HepG2 (cell line): ENCODE measurements around the gene GNMT. TPM values are rescaled to one million over a fixed set of nuclear protein-coding genes. Genes with fewer than 3 reads are reported as not detected.

Experiments
- ARNT ChIP-seq: fragments of 450-650 bp; IDR thresholded peaks from 2 replicates; pipeline ENCODE4 v1.6.1; 2017
- BATF2 ChIP-seq: sonication (generic); formaldehyde crosslinking; IDR thresholded peaks from 2 replicates; pipeline ENCODE4 v1.8.0; 2022; ENCODE audit warnings: mild to moderate bottlenecking, missing genetic modification reagents, moderate library complexity
- BCLAF1 ChIP-seq: fragments of 450-650 bp; IDR thresholded peaks from 2 replicates; pipeline ENCODE4 v1.6.1; 2017; ENCODE audit warnings: mild to moderate bottlenecking
- GZF1 ChIP-seq: sonication (generic); formaldehyde crosslinking; IDR thresholded peaks from 2 replicates; pipeline ENCODE4 v1.5.1; 2020; ENCODE audit warnings: mild to moderate bottlenecking, missing genetic modification reagents
- HMG20A ChIP-seq: IDR thresholded peaks from 2 replicates; pipeline ENCODE4 v1.6.1; 2016; ENCODE audit warnings: borderline replicate concordance
- IKZF1 ChIP-seq: fragments of 450-650 bp; IDR thresholded peaks from 2 replicates; pipeline ENCODE4 v1.7.1; 2016
- MED8 ChIP-seq: sonication (generic); formaldehyde crosslinking; IDR thresholded peaks from 2 replicates; pipeline ENCODE4 v1.8.1; 2023; ENCODE audit warnings: mild to moderate bottlenecking, missing genetic modification reagents; ENCODE audit not compliant: insufficient replicate concordance
- RBAK ChIP-seq: sonication (generic); formaldehyde crosslinking; IDR thresholded peaks from 2 replicates; pipeline ENCODE4 v1.5.1; 2020; ENCODE audit warnings: mild to moderate bottlenecking, missing genetic modification reagents
- REL ChIP-seq: sonication (generic); formaldehyde crosslinking; conservative IDR thresholded peaks from 2 replicates; pipeline ENCODE4 v1.8.0; 2022; ENCODE audit warnings: mild to moderate bottlenecking, missing genetic modification reagents, moderate library complexity
- SRSF1 ChIP-seq: fragments of 200-400 bp; formaldehyde crosslinking; optimal IDR thresholded peaks from 2 replicates; pipeline ENCODE3; 2017; ENCODE audit warnings: mild to moderate bottlenecking, low read depth, low read length, moderate library complexity
- SYNCRIP ChIP-seq: fragments of 200-400 bp; formaldehyde crosslinking; IDR thresholded peaks from 2 replicates; pipeline ENCODE4 v1.6.1; 2018; ENCODE audit warnings: mild to moderate bottlenecking, low read depth, low read length; ENCODE audit not compliant: insufficient read depth
- TEAD3 ChIP-seq: optimal IDR thresholded peaks from 2 replicates; pipeline ENCODE3; 2016; ENCODE audit warnings: borderline replicate concordance
- ZBTB7B ChIP-seq: sonication (generic); formaldehyde crosslinking; IDR thresholded peaks from 2 replicates; pipeline ENCODE4 v1.4.0; 2020; ENCODE audit warnings: missing genetic modification reagents
- ZNF17 ChIP-seq: sonication (generic); formaldehyde crosslinking; IDR thresholded peaks from 2 replicates; pipeline ENCODE4 v1.5.0; 2020; ENCODE audit warnings: mild to moderate bottlenecking, missing genetic modification reagents
- ZNF224 ChIP-seq: sonication (generic); formaldehyde crosslinking; IDR thresholded peaks from 2 replicates; pipeline ENCODE4 v1.5.0; 2020; ENCODE audit warnings: mild to moderate bottlenecking, missing genetic modification reagents
- ZNF383 ChIP-seq: sonication (generic); formaldehyde crosslinking; IDR thresholded peaks from 2 replicates; pipeline ENCODE4 v1.4.0; 2020; ENCODE audit warnings: missing genetic modification reagents, mild to moderate bottlenecking, borderline replicate concordance
- ZNF609 ChIP-seq: sonication (generic); formaldehyde crosslinking; IDR thresholded peaks from 2 replicates; pipeline ENCODE4 v1.4.0; 2020; ENCODE audit warnings: mild to moderate bottlenecking, missing genetic modification reagents, borderline replicate concordance
- ZNF678 ChIP-seq: sonication (generic); formaldehyde crosslinking; IDR thresholded peaks from 2 replicates; pipeline ENCODE4 v1.4.0; 2020; ENCODE audit warnings: mild to moderate bottlenecking, missing genetic modification reagents
- ZNF724P ChIP-seq: sonication (generic); formaldehyde crosslinking; IDR thresholded peaks from 2 replicates; pipeline ENCODE4 v1.8.0; 2022; ENCODE audit warnings: missing genetic modification reagents, borderline replicate concordance
- ZNF780A ChIP-seq: sonication (generic); formaldehyde crosslinking; IDR thresholded peaks from 2 replicates; pipeline ENCODE4 v1.8.0; 2022; ENCODE audit warnings: mild to moderate bottlenecking, missing genetic modification reagents, moderate library complexity
- polyA plus RNA-seq, 8 experiments: library from polyadenylated mRNA; depleted of rRNA in 3 of 8; stranded (reverse) in 7 of 8; unstranded in 1 of 8; fragments of >200 nt; fragmentation: Illumina TruSeq in 4 of 8; extraction: Trizol in 4 of 8; gene quantifications; 2 replicates each; pipeline versions ENCODE4 v1.2.1 to v1.2.3, GENCODE V29; 2011 to 2016; ENCODE audit warnings: low read depth in 4 of 8, missing spikeins in 1 of 8, mixed read lengths in 1 of 8; ENCODE audit not compliant: insufficient read depth in 1 of 8
- total RNA-seq, 5 experiments: library from RNA; depleted of rRNA; stranded (reverse); fragments of >200 nt; fragmentation: Illumina TruSeq; extraction: Trizol; gene quantifications; 2 replicates each; pipeline ENCODE4 v1.2.3, GENCODE V29; 2016; ENCODE audit warnings: low read depth in 1 of 5

Gene GNMT
- total and polyA plus RNA-seq, 2 of the 13 experiments (the other 11 are each of a cell fraction or from before 2014, with no cell fraction given): 2.8 to 7.0 TPM

GRCh38 chr6:42978839-42979522 is 18.4 kb downstream of the GNMT start, which contains the start of gene PEX6 (continued):
- peak; percentile 69 for TF ChIP-seq ZNF609 (CRISPR knock-in tag)
- no peak for TF ChIP-seq ZNF224 (CRISPR knock-in tag)
- no peak for TF ChIP-seq IKZF1
- peak; percentile 74; the same call in 1 of the 2 replicates for TF ChIP-seq RBAK (CRISPR knock-in tag)
- TF ChIP-seq SYNCRIP: no peak
- no peak for TF ChIP-seq ZNF724P
- no peak for TF ChIP-seq ZNF17 (CRISPR knock-in tag)
- no peak for TF ChIP-seq BATF2 (CRISPR knock-in tag)
- TF ChIP-seq REL: peak; percentile 50; the same call in 1 of the 2 replicates
- TF ChIP-seq SRSF1: peak; percentile 86
- no peak for TF ChIP-seq ZNF678 (CRISPR knock-in tag)
- peak; percentile 52 for TF ChIP-seq TEAD3 (CRISPR knock-in tag)
- no peak for TF ChIP-seq ARNT
- peak; percentile 84 for TF ChIP-seq ZBTB7B
- no peak for TF ChIP-seq ZNF780A (CRISPR knock-in tag)
- no peak; the same call in 1 of the 2 replicates for TF ChIP-seq HMG20A (CRISPR knock-in tag)
- no peak; the same call in 1 of the 2 replicates for TF ChIP-seq GZF1 (CRISPR knock-in tag)
- TF ChIP-seq ZNF383 (CRISPR knock-in tag): no peak; the same call in 1 of the 2 replicates
- no peak for TF ChIP-seq BCLAF1
- TF ChIP-seq MED8 (CRISPR knock-in tag): no peak
